HepG2 (cell line): Measurements from ENCODE around the gene SOWAHA. TPM values are rescaled to one million over a fixed set of nuclear protein-coding genes. Genes with fewer than 3 reads are reported as not detected.

Source experiments
- BATF2 ChIP-seq: sonication (generic); formaldehyde crosslinking; IDR thresholded peaks from 2 replicates; pipeline ENCODE4 v1.8.0; 2022; ENCODE audit warnings: mild to moderate bottlenecking, missing genetic modification reagents, moderate library complexity
- ELF4 ChIP-seq: sonication (generic); formaldehyde crosslinking; IDR thresholded peaks from 2 replicates; pipeline ENCODE4 v1.5.0; 2020; ENCODE audit warnings: missing genetic modification reagents, mild to moderate bottlenecking, moderate library complexity, borderline replicate concordance
- FOXM1 ChIP-seq: sonication (generic); formaldehyde crosslinking; IDR thresholded peaks from 2 replicates; pipeline ENCODE4 v1.5.0; 2020; ENCODE audit warnings: missing genetic modification reagents
- HINFP ChIP-seq: sonication (generic); formaldehyde crosslinking; IDR thresholded peaks from 2 replicates; pipeline ENCODE4 v1.4.0; 2020; ENCODE audit warnings: low read depth, mild to moderate bottlenecking, missing genetic modification reagents
- HNF4A ChIP-seq: sonication (generic); formaldehyde crosslinking; IDR thresholded peaks from 2 replicates; pipeline ENCODE4 v1.4.0; 2020; ENCODE audit warnings: missing genetic modification reagents
- KDM5B ChIP-seq: sonication (generic); formaldehyde crosslinking; IDR thresholded peaks from 2 replicates; pipeline ENCODE4 v1.4.0; 2020; ENCODE audit warnings: missing genetic modification reagents, mild to moderate bottlenecking, borderline replicate concordance
- MAZ ChIP-seq, 2 experiments: sonication (generic) in 1 of 2; formaldehyde crosslinking in 1 of 2; IDR thresholded peaks; 2 replicates each; pipeline versions ENCODE4 v1.5.0 to v1.6.1; 2012 to 2020; ENCODE audit warnings: low read depth in 2 of 2, mild to moderate bottlenecking in 2 of 2, borderline replicate concordance in 1 of 2, improper control_type of control experiment in 1 of 2, low read length in 1 of 2, missing genetic modification reagents in 1 of 2, moderate library complexity in 1 of 2
- MED1 ChIP-seq: sonication (generic); formaldehyde crosslinking; IDR thresholded peaks from 2 replicates; pipeline ENCODE4 v1.4.0; 2020; ENCODE audit warnings: missing genetic modification reagents
- NFYB ChIP-seq: sonication (generic); formaldehyde crosslinking; IDR thresholded peaks from 2 replicates; pipeline ENCODE4 v1.4.0; 2020; ENCODE audit warnings: missing genetic modification reagents
- SALL1 ChIP-seq: sonication (generic); formaldehyde crosslinking; IDR thresholded peaks from 2 replicates; pipeline ENCODE4 v1.8.0; 2022; ENCODE audit warnings: mild to moderate bottlenecking, missing genetic modification reagents
- SMAD1 ChIP-seq: sonication (generic); formaldehyde crosslinking; IDR thresholded peaks from 2 replicates; pipeline ENCODE4 v1.4.0; 2020; ENCODE audit warnings: missing genetic modification reagents, low read depth, mild to moderate bottlenecking, borderline replicate concordance
- SNRNP70 ChIP-seq: fragments of 200-400 bp; formaldehyde crosslinking; IDR thresholded peaks from 2 replicates; pipeline ENCODE4 v1.6.1; 2017; ENCODE audit warnings: mild to moderate bottlenecking, low read depth, low read length, moderate library complexity
- TFAP4 ChIP-seq: sonication (generic); IDR thresholded peaks from 2 replicates; pipeline ENCODE4 v1.6.1; 2016; ENCODE audit warnings: low read depth, borderline replicate concordance
- XRCC5 ChIP-seq: fragments of 200-400 bp; formaldehyde crosslinking; optimal IDR thresholded peaks from 2 replicates; pipeline ENCODE3; 2017; ENCODE audit warnings: mild to moderate bottlenecking, low read length
- ZFP1 ChIP-seq: IDR thresholded peaks from 2 replicates; pipeline ENCODE4 v1.6.1; 2016
- ZIK1 ChIP-seq: sonication (generic); formaldehyde crosslinking; IDR thresholded peaks from 2 replicates; pipeline ENCODE4 v1.5.0; 2020; ENCODE audit warnings: mild to moderate bottlenecking, low read depth, missing genetic modification reagents, borderline replicate concordance
- ZNF253 ChIP-seq: sonication (generic); formaldehyde crosslinking; IDR thresholded peaks from 2 replicates; pipeline ENCODE4 v1.8.0; 2022; ENCODE audit warnings: mild to moderate bottlenecking, missing genetic modification reagents, borderline replicate concordance
- ZNF331 ChIP-seq: sonication (generic); formaldehyde crosslinking; IDR thresholded peaks from 2 replicates; pipeline ENCODE4 v1.4.0; 2020; ENCODE audit warnings: missing genetic modification reagents
- ZNF446 ChIP-seq: sonication (generic); formaldehyde crosslinking; IDR thresholded peaks from 2 replicates; pipeline ENCODE4 v1.5.0; 2020; ENCODE audit warnings: mild to moderate bottlenecking, missing genetic modification reagents
- ZNF672 ChIP-seq: sonication (generic); formaldehyde crosslinking; IDR thresholded peaks from 2 replicates; pipeline ENCODE4 v1.8.1; 2022; ENCODE audit warnings: missing genetic modification reagents
- ZNF737 ChIP-seq: sonication (generic); formaldehyde crosslinking; IDR thresholded peaks from 2 replicates; pipeline ENCODE4 v1.5.0; 2020; ENCODE audit warnings: missing genetic modification reagents, mild to moderate bottlenecking, borderline replicate concordance
- polyA plus RNA-seq, 8 experiments: library from polyadenylated mRNA; depleted of rRNA in 3 of 8; stranded (reverse) in 7 of 8; unstranded in 1 of 8; fragments of >200 nt; fragmentation: Illumina TruSeq in 4 of 8; extraction: Trizol in 4 of 8; gene quantifications; 2 replicates each; pipeline versions ENCODE4 v1.2.1 to v1.2.3, GENCODE V29; 2011 to 2016; ENCODE audit warnings: low read depth in 4 of 8, missing spikeins in 1 of 8, mixed read lengths in 1 of 8; ENCODE audit not compliant: insufficient read depth in 1 of 8
- total RNA-seq, 5 experiments: library from RNA; depleted of rRNA; stranded (reverse); fragments of >200 nt; fragmentation: Illumina TruSeq; extraction: Trizol; gene quantifications; 2 replicates each; pipeline ENCODE4 v1.2.3, GENCODE V29; 2016; ENCODE audit warnings: low read depth in 1 of 5
- TF ChIP-seq, protein P1 (sequence below): sonication (generic); formaldehyde crosslinking; IDR thresholded peaks from 2 replicates; pipeline ENCODE4 v1.9.0; 2021; ENCODE audit warnings: missing genetic modification reagents, borderline replicate concordance
- TF ChIP-seq, protein P2 (sequence below): IDR thresholded peaks from 2 replicates; pipeline ENCODE4 v1.6.1; 2018; ENCODE audit warnings: missing genetic modification reagents

SOWAHA gene
- total and polyA plus RNA-seq, 2 of the 13 experiments (the other 11 are each of a cell fraction or from before 2014, with no cell fraction given), result 0.95 to 1.9 TPM

DNA sequence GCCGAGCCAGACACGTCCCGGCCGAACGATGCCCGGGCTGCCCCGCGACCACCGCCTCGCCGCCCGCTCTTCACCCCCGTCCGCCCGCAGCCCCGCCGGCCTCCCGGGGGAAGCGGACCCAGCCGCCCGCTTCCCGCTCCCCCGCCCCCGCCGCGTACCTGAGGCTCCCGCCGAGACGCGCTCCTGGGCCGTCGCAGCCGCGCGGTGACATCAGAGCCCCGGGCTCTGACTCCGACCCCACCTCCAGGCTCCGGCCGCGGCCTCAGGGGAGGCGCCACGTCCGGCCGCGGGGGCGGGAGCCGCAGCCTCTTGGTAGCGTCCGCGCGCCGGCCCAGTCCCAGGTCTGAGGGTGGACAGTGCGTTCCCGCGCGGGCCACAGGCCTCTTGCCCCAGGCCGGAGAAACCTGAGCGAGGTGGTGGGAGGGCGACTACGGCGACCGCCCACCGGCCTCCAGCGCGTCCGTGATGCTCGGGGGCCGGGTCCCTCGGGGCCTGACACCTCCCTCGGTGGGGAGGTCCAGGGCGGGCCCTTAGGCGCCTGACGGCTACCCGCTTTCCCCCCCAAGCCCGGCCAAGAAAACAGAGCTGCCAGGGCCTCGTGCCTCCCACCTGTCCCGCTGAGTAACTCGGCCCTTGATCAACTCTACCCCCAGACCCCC, 17.5 kb downstream of the SOWAHA start, which contains the start of gene SHROOM1 (continued):
- TF ChIP-seq, protein P1, sequence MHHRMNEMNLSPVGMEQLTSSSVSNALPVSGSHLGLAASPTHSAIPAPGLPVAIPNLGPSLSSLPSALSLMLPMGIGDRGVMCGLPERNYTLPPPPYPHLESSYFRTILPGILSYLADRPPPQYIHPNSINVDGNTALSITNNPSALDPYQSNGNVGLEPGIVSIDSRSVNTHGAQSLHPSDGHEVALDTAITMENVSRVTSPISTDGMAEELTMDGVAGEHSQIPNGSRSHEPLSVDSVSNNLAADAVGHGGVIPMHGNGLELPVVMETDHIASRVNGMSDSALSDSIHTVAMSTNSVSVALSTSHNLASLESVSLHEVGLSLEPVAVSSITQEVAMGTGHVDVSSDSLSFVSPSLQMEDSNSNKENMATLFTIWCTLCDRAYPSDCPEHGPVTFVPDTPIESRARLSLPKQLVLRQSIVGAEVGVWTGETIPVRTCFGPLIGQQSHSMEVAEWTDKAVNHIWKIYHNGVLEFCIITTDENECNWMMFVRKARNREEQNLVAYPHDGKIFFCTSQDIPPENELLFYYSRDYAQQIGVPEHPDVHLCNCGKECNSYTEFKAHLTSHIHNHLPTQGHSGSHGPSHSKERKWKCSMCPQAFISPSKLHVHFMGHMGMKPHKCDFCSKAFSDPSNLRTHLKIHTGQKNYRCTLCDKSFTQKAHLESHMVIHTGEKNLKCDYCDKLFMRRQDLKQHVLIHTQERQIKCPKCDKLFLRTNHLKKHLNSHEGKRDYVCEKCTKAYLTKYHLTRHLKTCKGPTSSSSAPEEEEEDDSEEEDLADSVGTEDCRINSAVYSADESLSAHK (CRISPR knock-in tag), result no peak
- TF ChIP-seq BATF2 (CRISPR knock-in tag) (peak; percentile 46), KDM5B (peak; percentile 66), SNRNP70 (no peak), XRCC5 (peak; percentile 14), ZNF446 (CRISPR knock-in tag) (peak; percentile 94), FOXM1 (CRISPR knock-in tag) (no peak), MAZ (IDR thresholded peaks at IDR 0.05; ENCODE audit: borderline replicate concordance, low read depth, low read length) (peak; percentile 29; the same call in 1 of the 2 replicates), MAZ (CRISPR knock-in tag; IDR thresholded peaks at IDR 0.05; ENCODE audit: low read depth) (0 out of 2 replicates have a peak, but pooled peaks have one; percentile 55), ZIK1 (CRISPR knock-in tag) (0 out of 2 replicates have a peak, but pooled peaks have one; percentile 24), SMAD1 (0 out of 2 replicates have a peak, but pooled peaks have one; percentile 8), ZFP1 (CRISPR knock-in tag) (no peak), ZNF331 (CRISPR knock-in tag) (peak; percentile 30; the same call in 1 of the 2 replicates), HINFP (peak; percentile 91), SALL1 (CRISPR knock-in tag) (peak; percentile 77), ELF4 (no peak), ZNF672 (CRISPR knock-in tag) (0 out of 2 replicates have a peak, but pooled peaks have one; percentile 5), ZNF737 (CRISPR knock-in tag) (no peak), ZNF253 (0 out of 2 replicates have a peak, but pooled peaks have one; percentile 84), HNF4A (CRISPR knock-in tag) (peak; percentile 27; the same call in 1 of the 2 replicates), MED1 (CRISPR knock-in tag) (peak; percentile 62), NFYB (no peak), TFAP4 (no peak)
- TF ChIP-seq, protein P2, sequence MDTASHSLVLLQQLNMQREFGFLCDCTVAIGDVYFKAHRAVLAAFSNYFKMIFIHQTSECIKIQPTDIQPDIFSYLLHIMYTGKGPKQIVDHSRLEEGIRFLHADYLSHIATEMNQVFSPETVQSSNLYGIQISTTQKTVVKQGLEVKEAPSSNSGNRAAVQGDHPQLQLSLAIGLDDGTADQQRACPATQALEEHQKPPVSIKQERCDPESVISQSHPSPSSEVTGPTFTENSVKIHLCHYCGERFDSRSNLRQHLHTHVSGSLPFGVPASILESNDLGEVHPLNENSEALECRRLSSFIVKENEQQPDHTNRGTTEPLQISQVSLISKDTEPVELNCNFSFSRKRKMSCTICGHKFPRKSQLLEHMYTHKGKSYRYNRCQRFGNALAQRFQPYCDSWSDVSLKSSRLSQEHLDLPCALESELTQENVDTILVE (CRISPR knock-in tag), result peak; percentile 28; the same call in 1 of the 2 replicates
